HG03064 (cell line): Measurements from ENCODE around the gene ANAPC10.
"Not testable (repeated sequence)": the region's sequence is repeated elsewhere in the genome, so short reads cannot be mapped to it uniquely, and the experiment has no call there.

Source experiments
- ATAC-seq: cut with Tn5 transposase; IDR thresholded peaks from one replicate; pipeline ENCODE4 v1.9.1; 2021; ENCODE audit warnings: low read depth; ENCODE audit not compliant: unreplicated experiment

ANAPC10 gene, protein sequence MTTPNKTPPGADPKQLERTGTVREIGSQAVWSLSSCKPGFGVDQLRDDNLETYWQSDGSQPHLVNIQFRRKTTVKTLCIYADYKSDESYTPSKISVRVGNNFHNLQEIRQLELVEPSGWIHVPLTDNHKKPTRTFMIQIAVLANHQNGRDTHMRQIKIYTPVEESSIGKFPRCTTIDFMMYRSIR

DNA sequence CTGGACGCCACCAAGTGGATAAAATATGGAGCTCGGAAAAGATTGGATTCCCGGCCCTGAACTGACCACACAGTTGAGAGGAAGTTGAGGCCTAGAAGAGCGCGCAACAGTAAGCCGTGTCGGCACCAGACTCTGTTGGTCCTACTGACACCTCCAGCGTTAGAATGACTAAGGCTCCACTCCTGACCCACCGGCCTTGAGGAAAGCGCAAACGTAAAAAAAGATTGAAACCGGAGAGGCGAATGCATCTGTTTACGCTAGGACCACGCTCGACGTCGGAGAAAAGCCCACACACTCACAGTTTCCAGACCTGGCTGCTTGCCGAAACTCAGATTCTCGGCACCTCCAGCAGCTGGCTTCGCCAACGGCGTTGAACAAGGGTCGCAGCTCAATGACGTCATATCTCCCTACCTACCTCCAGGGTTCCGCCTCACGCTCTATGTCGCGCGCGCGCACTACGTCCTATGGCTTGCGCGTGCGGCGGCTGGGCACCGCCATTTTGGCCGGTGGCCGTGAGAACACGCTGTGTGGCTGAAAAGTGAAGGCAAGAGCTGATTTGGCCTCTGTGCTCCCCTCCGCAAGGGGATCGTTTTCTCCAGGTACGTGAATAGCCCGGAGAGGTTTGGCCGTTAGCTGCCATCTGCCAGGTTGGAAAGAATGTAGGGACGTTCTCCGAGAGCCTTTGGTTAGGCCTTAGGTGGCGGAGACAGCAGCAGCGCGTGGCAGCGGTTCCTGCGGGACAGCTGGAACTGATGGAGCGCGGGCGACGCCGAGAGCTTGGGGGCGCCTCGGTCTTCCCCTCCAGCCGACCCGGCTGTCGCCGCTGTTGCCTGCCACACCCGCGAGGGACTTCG, at the start of gene ANAPC10, which contains the start of gene ABCE1:
TSS of gene ANAPC10 (minus strand) at position 376 of the 854 bp plus-strand sequence. CDS start 2,097 bp downstream, outside the sequence.
TSS of gene ABCE1 (plus strand) at position 491 of the 854 bp plus-strand sequence. CDS start 6,102 bp downstream, outside the sequence.
- peak; percentile 78 for ATAC-seq

- not testable (repeated sequence) for ATAC-seq
These were observed 38.2 kb upstream of the ANAPC10 start for GRCh38 chr4:145136219-145136618.

DNA sequence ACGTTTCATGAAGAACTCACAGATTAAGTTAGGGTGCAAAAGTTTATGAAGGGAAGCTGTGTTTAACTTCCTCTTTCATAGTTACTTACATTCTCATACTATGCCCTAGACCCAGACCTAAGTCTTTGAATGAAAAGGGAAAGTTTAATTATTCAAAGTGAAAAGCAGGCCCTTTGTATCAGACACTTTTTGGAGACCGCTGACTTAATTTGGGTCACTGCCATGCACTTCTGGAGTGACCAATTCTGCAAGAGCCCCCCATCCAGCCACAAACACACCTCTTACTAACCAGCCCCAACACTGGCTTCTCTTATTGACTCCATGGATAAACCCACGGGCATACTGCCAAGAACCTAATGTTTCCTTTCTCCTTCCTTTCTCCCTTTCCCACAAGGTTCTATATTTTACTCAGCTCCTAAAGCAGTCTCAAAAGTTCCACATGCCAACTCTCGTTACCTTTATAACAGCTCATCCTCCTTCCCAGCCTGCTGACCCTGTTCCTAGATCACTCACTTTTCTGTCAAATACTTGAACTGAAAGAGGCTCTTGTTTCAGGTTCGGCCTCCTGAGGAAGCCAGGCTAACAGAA, 34.6 kb upstream of the ANAPC10 start:
- peak; percentile 81 for ATAC-seq

GRCh38 chr4:145131848-145132247, 33.9 kb upstream of the ANAPC10 start:
- ATAC-seq, result no peak

- no peak for ATAC-seq
These were observed 32.9 kb upstream of the ANAPC10 start for GRCh38 chr4:145130788-145131399.

- ATAC-seq, result no peak
These were observed 32.1 kb upstream of the ANAPC10 start for GRCh38 chr4:145130130-145130529.

DNA sequence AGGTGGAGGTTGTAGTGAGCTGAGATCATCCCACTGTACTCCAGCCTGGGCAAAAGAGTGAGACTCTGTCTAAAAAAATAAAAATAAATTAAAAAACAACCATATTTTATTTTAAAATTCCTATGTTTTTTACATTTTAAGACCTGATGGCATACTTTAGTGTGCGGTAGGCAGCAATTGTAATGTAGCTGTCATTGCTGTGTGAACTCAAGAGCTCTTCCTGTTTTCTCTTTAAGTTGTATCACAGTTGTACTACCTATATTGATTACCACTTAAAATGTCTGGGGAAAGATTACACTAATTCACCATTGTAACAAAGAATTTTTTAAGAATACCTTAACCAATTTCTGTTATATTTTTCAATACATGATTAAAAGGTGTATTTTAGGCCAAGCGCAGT, 27.4 kb upstream of the ANAPC10 start:
- no peak for ATAC-seq

GRCh38 chr4:145108128-145108527, 10.1 kb upstream of the ANAPC10 start:
- ATAC-seq, result no peak

DNA sequence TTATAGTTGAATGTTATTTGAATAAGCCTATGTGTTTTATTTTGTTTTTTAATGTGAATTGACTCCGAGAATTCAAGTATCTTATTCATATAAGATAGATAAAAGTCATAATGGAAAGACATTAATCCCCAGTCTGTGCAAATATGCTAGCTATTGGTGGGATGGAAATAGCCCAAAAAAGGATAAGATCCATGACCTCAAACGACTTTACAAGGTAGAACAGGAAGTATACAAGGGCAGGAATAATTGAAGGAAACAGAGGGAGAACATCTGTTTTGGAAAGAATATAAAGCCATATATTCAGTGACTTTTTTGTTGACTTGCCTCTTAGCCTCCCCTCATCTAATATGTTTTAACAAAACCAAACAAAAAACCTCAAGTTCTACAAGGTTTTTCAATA, 9.1 kb upstream of the ANAPC10 start:
- no peak for ATAC-seq

DNA sequence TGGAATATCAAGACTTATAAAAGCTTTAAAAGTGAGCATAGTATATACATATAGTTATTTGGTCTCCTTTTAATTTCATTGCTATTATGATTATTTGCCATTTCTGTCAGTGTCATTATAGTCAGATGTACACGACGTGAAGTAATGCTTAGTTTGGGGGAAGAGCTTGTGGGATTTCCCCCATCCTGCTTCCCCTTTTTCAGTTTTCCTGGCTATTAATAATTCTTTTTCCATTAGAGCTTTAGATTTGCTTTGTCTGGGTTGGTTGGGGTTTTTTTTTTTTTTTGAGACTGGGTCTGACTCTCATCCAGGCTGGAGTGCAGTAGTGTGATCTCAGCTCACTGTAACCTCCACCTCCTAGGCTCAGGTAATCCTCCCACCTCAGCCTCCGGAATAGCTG, 5.5 kb upstream of the ANAPC10 start:
- no peak for ATAC-seq

- ATAC-seq, result no peak
These were observed 4.6 kb upstream of the ANAPC10 start for GRCh38 chr4:145102619-145103018.

DNA sequence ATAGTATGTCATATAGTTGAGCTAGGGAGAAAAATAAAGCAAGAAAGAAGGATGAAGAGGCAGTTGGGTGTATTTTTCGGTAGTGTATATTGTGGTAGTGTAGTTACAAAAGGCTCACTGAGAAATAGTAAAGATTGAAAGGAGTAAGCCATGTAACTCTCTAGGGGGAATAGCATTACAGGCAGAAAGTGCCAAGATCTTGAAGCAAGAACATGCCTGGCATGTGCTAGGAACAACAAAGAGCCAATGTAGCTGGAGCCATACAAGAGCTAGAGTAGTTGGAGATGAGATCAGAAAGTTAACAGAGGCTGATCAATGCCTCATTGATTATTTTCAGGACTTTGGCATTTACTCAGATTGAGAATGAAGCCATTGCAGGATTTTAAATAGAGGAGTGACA, 3.1 kb upstream of the ANAPC10 start:
- no peak for ATAC-seq

DNA sequence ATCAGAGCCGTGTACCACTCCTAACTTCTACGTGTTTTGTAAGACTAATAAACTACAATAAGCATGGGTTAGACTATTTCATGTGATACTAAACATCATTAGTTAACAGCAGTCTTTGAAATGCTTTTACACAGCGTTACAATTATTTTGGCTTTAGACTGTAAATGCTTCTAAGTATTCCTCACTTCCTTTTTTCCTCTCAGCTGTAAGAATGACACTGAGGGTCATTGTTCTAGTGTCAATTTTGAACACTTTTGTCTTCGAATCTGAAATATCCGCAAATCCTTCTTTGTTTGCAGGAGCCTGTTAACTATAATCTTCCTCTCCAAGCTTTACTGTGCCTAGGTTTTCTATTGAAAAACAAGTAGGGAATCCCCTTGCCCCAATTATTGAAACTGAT, 1.7 kb upstream of the ANAPC10 start:
- ATAC-seq, result no peak

GRCh38 chr4:145098675-145099037, 660 bp upstream of the ANAPC10 start:
- peak; percentile 4 for ATAC-seq

DNA sequence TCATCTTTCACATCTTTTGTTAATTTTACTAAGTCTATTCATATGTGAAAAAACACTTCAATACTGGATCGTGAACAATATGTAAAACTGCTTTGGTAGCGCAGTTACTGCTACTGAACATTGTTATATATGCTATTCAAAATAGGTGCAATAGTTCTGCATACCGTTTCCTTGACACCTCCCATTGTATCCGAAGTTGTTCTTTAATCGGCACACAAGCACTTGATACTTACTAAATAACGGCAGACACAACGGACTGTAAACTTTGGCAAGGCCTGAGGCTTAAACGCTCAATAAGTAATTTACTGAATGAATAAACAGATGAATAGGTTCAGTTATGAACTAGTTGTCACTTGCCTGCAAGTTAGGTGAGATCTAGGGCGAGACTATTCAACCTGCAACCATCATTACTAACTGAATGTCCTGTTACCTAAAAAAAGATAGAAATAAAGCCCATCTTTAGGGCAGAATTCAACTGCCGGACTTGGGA, 620 bp downstream of the ANAPC10 start:
- peak; percentile 1 for ATAC-seq

GRCh38 chr4:145093638-145094037, 4.4 kb downstream of the ANAPC10 start:
- no peak for ATAC-seq

GRCh38 chr4:145090380-145090779, 7.6 kb downstream of the ANAPC10 start:
- no peak for ATAC-seq

DNA sequence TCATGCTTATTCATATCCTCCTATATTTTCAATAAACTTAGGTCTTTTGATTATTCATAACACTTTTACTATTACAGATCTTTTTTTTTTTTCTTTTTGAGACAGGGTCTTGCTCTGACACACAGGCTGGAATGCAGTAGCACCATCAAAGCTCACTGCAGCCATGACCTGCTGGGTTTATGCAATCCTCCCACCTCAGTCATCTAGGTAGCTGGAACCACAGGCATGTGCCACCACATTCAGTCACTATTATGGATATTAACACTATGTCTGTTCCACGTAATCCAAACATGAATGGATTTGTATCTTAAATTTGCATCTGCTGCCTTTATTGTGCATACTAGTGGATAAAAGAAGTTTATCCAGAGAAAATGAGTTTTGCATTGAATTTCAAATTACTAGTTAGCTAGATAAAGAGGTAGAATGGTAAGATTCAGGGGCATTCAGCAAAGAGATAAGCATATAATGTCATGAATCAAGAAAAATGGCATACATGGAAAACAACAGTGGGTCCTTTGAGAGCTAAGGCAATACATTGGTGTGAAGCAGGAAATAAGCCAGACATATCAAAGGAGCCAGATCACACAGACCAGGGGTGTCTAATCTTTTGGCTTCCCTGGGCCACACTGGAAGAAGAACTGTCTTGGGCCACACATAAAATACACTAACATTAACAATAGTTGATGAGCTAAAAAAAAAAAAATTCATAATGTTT, 13.9 kb downstream of the ANAPC10 start:
- ATAC-seq, result no peak

- no peak for ATAC-seq
These were observed 16.2 kb downstream of the ANAPC10 start for GRCh38 chr4:145081756-145082155.

- no peak for ATAC-seq
These were observed 21.5 kb downstream of the ANAPC10 start for GRCh38 chr4:145076469-145076855.
